Measurements from ENCODE around the gene CDH12. TPM values are rescaled to one million over a fixed set of nuclear protein-coding genes. Genes with fewer than 3 reads are reported as not detected.

CDH12 gene
- total RNA-seq, 2 donors from 2014 or later, result 0.90 to 1.9 TPM

DNA sequence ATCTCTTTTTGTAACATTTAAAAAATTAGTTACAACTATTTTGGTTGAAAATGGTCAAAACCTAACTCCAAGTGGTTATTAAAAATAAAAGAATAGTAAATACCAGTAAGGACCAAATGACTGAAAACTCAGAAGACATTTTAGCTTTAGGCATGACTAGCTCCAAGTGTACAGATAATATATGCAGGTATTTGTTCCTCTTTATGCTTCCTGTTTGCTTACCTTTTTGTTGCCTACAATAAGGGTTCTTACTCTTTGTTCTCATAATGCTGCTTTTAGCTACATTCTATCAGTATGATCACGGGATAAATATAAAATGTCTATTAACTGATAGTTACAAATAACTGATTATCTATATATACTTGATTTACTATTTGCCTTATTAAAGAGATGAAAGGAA, 259.6 kb downstream of the CDH12 start:
- no peak for DNase-seq
- H3K27ac ChIP-seq (ENCODE audit: low read depth, low read length), result no peak overlapping the region
- no peaks in the 10 kb centered on the region for H3K36me3 ChIP-seq (ENCODE audit: control insufficient read depth, insufficient read depth, low read length)
- Mint-ChIP-seq H3K27me3 (ENCODE audit: insufficient read depth) (no peaks in the 10 kb centered on the region), H3K27ac (no peak overlapping the region), H3K4me1 (no peaks in the 10 kb centered on the region), H3K4me3 (no peak overlapping the region), H3K9me3 (no peaks in the 10 kb centered on the region), H3K36me3 (ENCODE audit: low read depth) (no peaks in the 10 kb centered on the region)
- 100% methylated on average over 1 of the region's 1 CpG; no CpG with 5 or more reads in 1 of the 2 experiments for WGBS, 2 experiments (ENCODE audit: insufficient coverage in 1 of 2, insufficient read length in 1 of 2)
- H3K9ac ChIP-seq (ENCODE audit: extremely low read depth, low read length, poor library complexity, severe bottlenecking), result no peak overlapping the region
- H3K9me3 ChIP-seq (ENCODE audit: control insufficient read depth, low read length), result no peaks in the 10 kb centered on the region
- H3K27me3 ChIP-seq (ENCODE audit: control insufficient read depth, insufficient read depth, low read length, poor library complexity, severe bottlenecking), result no peaks in the 10 kb centered on the region
- H3K4me1 ChIP-seq (ENCODE audit: control insufficient read depth, insufficient read depth, low read length), result no peaks in the 10 kb centered on the region
- TF ChIP-seq, protein P1, sequence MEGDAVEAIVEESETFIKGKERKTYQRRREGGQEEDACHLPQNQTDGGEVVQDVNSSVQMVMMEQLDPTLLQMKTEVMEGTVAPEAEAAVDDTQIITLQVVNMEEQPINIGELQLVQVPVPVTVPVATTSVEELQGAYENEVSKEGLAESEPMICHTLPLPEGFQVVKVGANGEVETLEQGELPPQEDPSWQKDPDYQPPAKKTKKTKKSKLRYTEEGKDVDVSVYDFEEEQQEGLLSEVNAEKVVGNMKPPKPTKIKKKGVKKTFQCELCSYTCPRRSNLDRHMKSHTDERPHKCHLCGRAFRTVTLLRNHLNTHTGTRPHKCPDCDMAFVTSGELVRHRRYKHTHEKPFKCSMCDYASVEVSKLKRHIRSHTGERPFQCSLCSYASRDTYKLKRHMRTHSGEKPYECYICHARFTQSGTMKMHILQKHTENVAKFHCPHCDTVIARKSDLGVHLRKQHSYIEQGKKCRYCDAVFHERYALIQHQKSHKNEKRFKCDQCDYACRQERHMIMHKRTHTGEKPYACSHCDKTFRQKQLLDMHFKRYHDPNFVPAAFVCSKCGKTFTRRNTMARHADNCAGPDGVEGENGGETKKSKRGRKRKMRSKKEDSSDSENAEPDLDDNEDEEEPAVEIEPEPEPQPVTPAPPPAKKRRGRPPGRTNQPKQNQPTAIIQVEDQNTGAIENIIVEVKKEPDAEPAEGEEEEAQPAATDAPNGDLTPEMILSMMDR (conservative IDR thresholded peaks at IDR 0.05), result no peak
- no peak overlapping the region for H3K4me3 ChIP-seq (ENCODE audit: low read length)

- no peaks in the 10 kb centered on the region for H3K4me1 ChIP-seq (ENCODE audit: control insufficient read depth, insufficient read depth, low read length)
- H3K4me3 Mint-ChIP-seq, result no peak overlapping the region
- no peaks in the 10 kb centered on the region for H3K4me1 Mint-ChIP-seq
- DNase-seq, result no peak
- H3K27ac Mint-ChIP-seq, result no peak overlapping the region
- H3K27ac ChIP-seq (ENCODE audit: low read depth, low read length), result no peak overlapping the region
- no peaks in the 10 kb centered on the region for H3K36me3 Mint-ChIP-seq (ENCODE audit: low read depth)
- no peaks in the 10 kb centered on the region for H3K27me3 Mint-ChIP-seq (ENCODE audit: insufficient read depth)
- TF ChIP-seq, protein P1 (conservative IDR thresholded peaks at IDR 0.05), result no peak
- no peak overlapping the region for H3K9ac ChIP-seq (ENCODE audit: extremely low read depth, low read length, poor library complexity, severe bottlenecking)
- H3K9me3 ChIP-seq (ENCODE audit: control insufficient read depth, low read length), result no peaks in the 10 kb centered on the region
- no peaks in the 10 kb centered on the region for H3K27me3 ChIP-seq (ENCODE audit: control insufficient read depth, insufficient read depth, low read length, poor library complexity, severe bottlenecking)
- H3K4me3 ChIP-seq (ENCODE audit: low read length), result no peak overlapping the region
- H3K36me3 ChIP-seq (ENCODE audit: control insufficient read depth, insufficient read depth, low read length), result no peaks in the 10 kb centered on the region
- no peaks in the 10 kb centered on the region for H3K9me3 Mint-ChIP-seq
Observed at GRCh38 chr5:22591461-22591860, 261.7 kb downstream of the CDH12 start.

- Mint-ChIP-seq H3K4me3 (no peak overlapping the region), H3K27me3 (ENCODE audit: insufficient read depth) (no peaks in the 10 kb centered on the region), H3K4me1 (no peaks in the 10 kb centered on the region), H3K27ac (no peak overlapping the region), H3K9me3 (no peaks in the 10 kb centered on the region), H3K36me3 (ENCODE audit: low read depth) (no peaks in the 10 kb centered on the region)
- no peak overlapping the region for H3K27ac ChIP-seq (ENCODE audit: low read depth, low read length)
- H3K27me3 ChIP-seq (ENCODE audit: control insufficient read depth, insufficient read depth, low read length, poor library complexity, severe bottlenecking), result no peaks in the 10 kb centered on the region
- TF ChIP-seq, protein P1 (conservative IDR thresholded peaks at IDR 0.05), result no peak
- no peaks in the 10 kb centered on the region for H3K4me1 ChIP-seq (ENCODE audit: control insufficient read depth, insufficient read depth, low read length)
- no peak for DNase-seq
- 96 to 100% methylated on average over 1 to 4 of the region's 4 CpGs for WGBS, 2 experiments (ENCODE audit: insufficient coverage in 1 of 2, insufficient read length in 1 of 2)
- H3K9me3 ChIP-seq (ENCODE audit: control insufficient read depth, low read length), result no peaks in the 10 kb centered on the region
- no peaks in the 10 kb centered on the region for H3K36me3 ChIP-seq (ENCODE audit: control insufficient read depth, insufficient read depth, low read length)
- no peak overlapping the region for H3K9ac ChIP-seq (ENCODE audit: extremely low read depth, low read length, poor library complexity, severe bottlenecking)
- H3K4me3 ChIP-seq (ENCODE audit: low read length), result no peak overlapping the region
Observed at GRCh38 chr5:22590677-22591268, 262.4 kb downstream of the CDH12 start.

Data from endodermal cell (in vitro differentiated cells).